ENCODE measurements around the gene COX10. TPM values are rescaled to one million over a fixed set of nuclear protein-coding genes. Genes with fewer than 3 reads are reported as not detected.

COX10 gene
- total RNA-seq, 4 donors from 2014 or later = 12.5 to 36.0 (median 24.3) TPM

DNA sequence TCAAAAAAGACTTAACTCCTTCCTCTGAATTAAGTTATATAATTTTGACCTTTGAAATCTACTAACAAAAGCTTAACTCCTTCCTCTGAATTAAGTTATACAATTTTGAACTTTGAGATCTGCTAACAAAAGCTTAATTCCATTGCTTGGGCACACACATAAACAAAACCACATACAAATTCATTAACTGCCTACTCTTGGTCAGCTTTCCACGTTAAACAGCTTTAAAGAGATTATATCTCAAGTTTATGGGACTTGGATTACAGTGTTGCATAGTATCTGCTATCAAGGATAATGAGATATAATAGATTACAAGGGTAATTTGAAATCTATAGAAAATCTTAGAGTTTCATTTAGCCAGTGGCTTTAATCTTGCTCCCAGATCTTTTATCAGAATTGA is 23.5 kb downstream of the COX10 start:
- Histone ChIP-seq H3K4me1 (peaks cover 0 to 2% (median 0%) of the 10 kb centered on the region in 3 donors), H3K27me3 (no peaks in the 10 kb centered on the region), H3K4me3 (no peak overlapping the region), H3K27ac (no peak overlapping the region), H3K9me3 (no peaks in the 10 kb centered on the region), H3K36me3 (no peaks in the 10 kb centered on the region)
- 61 to 68% methylated on average over 1 of the region's 1 CpG for WGBS, 2 donors
- no peak for DNase-seq
- intact Hi-C loops (cut with DNase I) = no loop called here
- no peak for TF ChIP-seq POLR2A (IDR thresholded peaks at IDR 0.05)
- TF ChIP-seq, protein P1, sequence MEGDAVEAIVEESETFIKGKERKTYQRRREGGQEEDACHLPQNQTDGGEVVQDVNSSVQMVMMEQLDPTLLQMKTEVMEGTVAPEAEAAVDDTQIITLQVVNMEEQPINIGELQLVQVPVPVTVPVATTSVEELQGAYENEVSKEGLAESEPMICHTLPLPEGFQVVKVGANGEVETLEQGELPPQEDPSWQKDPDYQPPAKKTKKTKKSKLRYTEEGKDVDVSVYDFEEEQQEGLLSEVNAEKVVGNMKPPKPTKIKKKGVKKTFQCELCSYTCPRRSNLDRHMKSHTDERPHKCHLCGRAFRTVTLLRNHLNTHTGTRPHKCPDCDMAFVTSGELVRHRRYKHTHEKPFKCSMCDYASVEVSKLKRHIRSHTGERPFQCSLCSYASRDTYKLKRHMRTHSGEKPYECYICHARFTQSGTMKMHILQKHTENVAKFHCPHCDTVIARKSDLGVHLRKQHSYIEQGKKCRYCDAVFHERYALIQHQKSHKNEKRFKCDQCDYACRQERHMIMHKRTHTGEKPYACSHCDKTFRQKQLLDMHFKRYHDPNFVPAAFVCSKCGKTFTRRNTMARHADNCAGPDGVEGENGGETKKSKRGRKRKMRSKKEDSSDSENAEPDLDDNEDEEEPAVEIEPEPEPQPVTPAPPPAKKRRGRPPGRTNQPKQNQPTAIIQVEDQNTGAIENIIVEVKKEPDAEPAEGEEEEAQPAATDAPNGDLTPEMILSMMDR (IDR thresholded peaks at IDR 0.05) = no peak

DNA sequence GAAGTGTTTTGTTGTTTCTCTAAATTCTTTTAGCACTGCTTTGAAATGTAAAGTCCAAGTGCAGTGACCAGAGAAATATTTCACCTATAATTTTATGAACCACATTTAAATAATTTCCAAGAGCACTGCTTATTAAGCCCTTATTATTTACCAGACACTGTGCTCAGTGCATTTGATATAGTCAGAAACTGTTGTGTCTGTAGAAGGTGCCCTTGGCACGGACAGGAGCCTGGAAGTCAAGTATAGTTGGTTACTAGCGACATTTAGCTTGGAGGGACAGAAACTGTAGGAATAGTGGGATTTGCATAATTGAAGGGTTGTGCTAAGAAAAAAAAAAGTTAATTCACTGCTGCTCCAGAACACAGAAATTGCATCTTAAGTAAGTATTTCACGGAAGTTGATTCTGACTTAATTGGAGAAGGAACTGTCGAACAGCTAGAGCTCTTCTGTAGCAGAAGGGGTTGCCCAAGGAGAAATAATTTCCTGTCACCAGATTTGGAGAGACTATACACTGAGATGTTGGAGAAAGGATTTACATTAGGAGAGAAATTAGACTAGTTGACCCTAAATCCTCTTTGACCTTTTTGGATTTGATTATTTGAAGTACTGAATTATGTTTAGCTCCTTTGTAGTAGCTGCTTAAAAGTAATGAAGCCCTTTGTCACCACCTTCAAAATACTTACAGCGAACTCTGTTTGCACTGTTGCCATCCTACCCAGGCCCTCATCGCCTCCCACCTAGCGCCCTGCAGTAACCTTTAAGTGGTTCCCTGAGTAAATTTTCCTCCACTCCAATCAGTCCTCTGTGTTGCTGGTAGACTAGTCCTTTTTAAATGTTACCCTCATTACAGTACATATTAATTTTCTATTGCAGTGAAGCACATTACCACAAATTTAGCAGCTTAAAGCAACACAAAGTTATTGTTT is 25.6 kb downstream of the COX10 start:
- Histone ChIP-seq H3K36me3 (no peaks in the 10 kb centered on the region), H3K9me3 (no peaks in the 10 kb centered on the region), H3K27ac (no peak overlapping the region), H3K4me3 (no peak overlapping the region), H3K27me3 (no peaks in the 10 kb centered on the region), H3K4me1 (peaks cover 0 to 14% (median 5%) of the 10 kb centered on the region in 3 donors)
- 86 to 94% methylated on average over 7 of the region's 7 CpGs for WGBS, 2 donors
- no peak for TF ChIP-seq POLR2A (IDR thresholded peaks at IDR 0.05)
- TF ChIP-seq, protein P1 (IDR thresholded peaks at IDR 0.05) = no peak
- no peak for DNase-seq
- intact Hi-C loops (cut with DNase I) = no loop called here

DNA sequence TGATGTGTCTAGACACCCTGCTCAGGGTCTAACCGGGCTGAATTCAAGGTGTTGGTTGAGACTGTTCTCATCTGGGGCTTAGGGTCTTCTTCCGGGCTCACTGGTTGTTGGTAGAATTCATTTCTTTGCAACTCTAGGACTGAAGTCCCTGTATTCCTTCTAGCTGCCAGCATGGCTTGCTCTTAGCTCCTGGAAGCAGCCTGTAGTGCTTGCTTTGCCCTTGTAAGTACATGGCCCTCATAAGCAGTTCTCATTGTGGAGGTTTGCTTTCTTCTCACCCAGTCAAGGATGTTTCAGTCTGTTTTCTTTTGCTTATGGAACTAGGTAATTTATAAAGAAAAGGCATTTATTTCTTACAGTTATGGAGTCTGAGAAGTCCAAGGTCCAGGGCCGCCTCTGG is 26.3 kb downstream of the COX10 start:
- intact Hi-C loops (cut with DNase I) = no loop called here
- Histone ChIP-seq H3K4me3 (no peak overlapping the region), H3K9me3 (no peaks in the 10 kb centered on the region), H3K27ac (no peak overlapping the region), H3K36me3 (no peaks in the 10 kb centered on the region), H3K27me3 (no peaks in the 10 kb centered on the region), H3K4me1 (peaks cover 0 to 14% (median 5%) of the 10 kb centered on the region in 3 donors)
- 93 to 97% methylated on average over 2 to 3 of the region's 3 CpGs for WGBS, 2 donors
- no peak for DNase-seq
- TF ChIP-seq, protein P1 (IDR thresholded peaks at IDR 0.05) = no peak
- no peak for TF ChIP-seq POLR2A (IDR thresholded peaks at IDR 0.05)

DNA sequence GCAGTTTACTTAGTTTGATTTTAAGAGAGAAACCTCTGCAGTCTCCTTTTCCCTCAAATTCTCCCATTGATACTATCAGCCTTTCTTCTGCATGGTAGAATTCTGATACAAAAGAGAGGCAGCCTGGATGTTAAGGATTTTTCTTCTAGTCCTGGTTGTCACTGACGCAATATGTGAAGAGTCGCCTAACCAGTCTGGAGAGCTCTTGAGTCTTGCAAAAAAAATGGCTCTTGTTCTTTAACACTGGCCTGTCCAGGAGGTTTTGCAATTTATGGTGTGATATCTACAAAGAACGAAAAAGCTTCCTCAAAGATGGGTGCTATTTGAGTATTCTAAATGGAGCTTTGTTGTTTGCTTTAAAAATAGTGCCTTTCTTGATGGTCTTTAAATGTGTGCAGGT is 28.9 kb downstream of the COX10 start:
- Histone ChIP-seq H3K36me3 (peaks cover 0 to 6% (median 0%) of the 10 kb centered on the region in 3 donors), H3K27ac (no peak overlapping the region), H3K27me3 (no peaks in the 10 kb centered on the region), H3K4me1 (peaks cover 0 to 14% (median 5%) of the 10 kb centered on the region in 3 donors), H3K4me3 (no peak overlapping the region), H3K9me3 (no peaks in the 10 kb centered on the region)
- TF ChIP-seq POLR2A (IDR thresholded peaks at IDR 0.05) = no peak
- TF ChIP-seq, protein P1 (IDR thresholded peaks at IDR 0.05) = no peak
- 49 to 54% methylated on average over 3 of the region's 3 CpGs for WGBS, 2 donors
- intact Hi-C loops (cut with DNase I) = no loop called here
- no peak for DNase-seq

DNA sequence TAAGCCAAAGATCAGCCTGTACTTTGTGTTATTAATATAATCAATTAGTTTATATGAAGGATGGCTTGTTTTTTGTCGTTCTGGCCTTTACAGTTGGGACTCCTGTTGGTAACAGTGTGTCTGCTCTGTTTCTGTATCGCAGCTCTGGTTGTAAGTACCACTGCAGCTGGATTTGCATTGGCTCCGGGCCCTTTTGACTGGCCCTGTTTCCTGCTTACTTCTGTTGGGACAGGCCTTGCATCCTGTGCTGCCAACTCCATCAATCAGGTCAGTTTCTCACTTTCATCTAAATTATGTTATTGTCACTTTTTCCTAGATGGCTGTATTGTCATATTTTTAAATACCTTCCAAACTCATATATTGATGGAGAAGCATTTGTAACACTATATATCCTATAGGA is 32.7 kb downstream of the COX10 start:
- TF ChIP-seq POLR2A (IDR thresholded peaks at IDR 0.05) = no peak
- Histone ChIP-seq H3K4me1 (peaks cover 0 to 14% (median 5%) of the 10 kb centered on the region in 3 donors), H3K27me3 (no peaks in the 10 kb centered on the region), H3K27ac (no peak overlapping the region), H3K9me3 (no peaks in the 10 kb centered on the region), H3K4me3 (no peak overlapping the region), H3K36me3 (peaks cover 0 to 17% (median 0%) of the 10 kb centered on the region in 3 donors)
- 23 to 40% methylated on average over 3 of the region's 3 CpGs for WGBS, 2 donors
- intact Hi-C loops (cut with DNase I) = no loop called here
- no peak for DNase-seq

All from esophagus squamous epithelium (tissue), 5 donors.